MM.1S (cell line): ENCODE results near the gene CASZ1.

ENCODE experiments used
- DNase-seq: peaks from one replicate; pipeline ENCODE4 v3.0.0-alpha.2; 2015
- H2AFZ ChIP-seq: fragments of 300-600 bp; sonication (generic); 2 replicates; pipeline ENCODE4 v1.6.0; 2016; ENCODE audit warnings: antibody characterized with exemption, low read length
- H3F3A ChIP-seq: fragments of 300-600 bp; sonication (generic); 2 replicates; pipeline ENCODE4 v1.6.1; 2016; ENCODE audit warnings: mild to moderate bottlenecking, antibody characterized with exemption, low read length, moderate library complexity, mixed read lengths; ENCODE audit not compliant: insufficient read depth
- H3K27ac ChIP-seq: fragments of 300-600 bp; sonication (generic); 2 replicates; pipeline ENCODE4 v1.5.1; 2016; ENCODE audit warnings: mild to moderate bottlenecking, low read length
- H3K27me3 ChIP-seq: fragments of 300-600 bp; sonication (generic); replicated peaks from 2 replicates; pipeline ENCODE4 v1.6.0; 2016; ENCODE audit warnings: low read length; ENCODE audit not compliant: insufficient read depth
- H3K36me3 ChIP-seq: fragments of 300-600 bp; sonication (generic); replicated peaks from 2 replicates; pipeline ENCODE4 v1.6.1; 2016; ENCODE audit warnings: mild to moderate bottlenecking, low read length, mixed read lengths; ENCODE audit not compliant: insufficient read depth
- H3K4me1 ChIP-seq: fragments of 300-600 bp; sonication (generic); 2 replicates; pipeline ENCODE4 v1.6.1; 2016; ENCODE audit warnings: low read length, mixed read lengths
- H3K4me2 ChIP-seq: fragments of 300-600 bp; sonication (generic); 2 replicates; pipeline ENCODE4 v1.6.0; 2016; ENCODE audit warnings: low read depth, low read length
- H3K4me3 ChIP-seq: fragments of 300-600 bp; sonication (generic); 2 replicates; pipeline ENCODE4 v1.5.1; 2016; ENCODE audit warnings: low read length, mixed read lengths
- H3K79me2 ChIP-seq: fragments of 300-600 bp; sonication (generic); 2 replicates; pipeline ENCODE4 v1.6.1; 2016; ENCODE audit warnings: mixed run types, low read length, mixed read lengths
- H3K9ac ChIP-seq: fragments of 300-600 bp; sonication (generic); 2 replicates; pipeline ENCODE4 v1.6.1; 2016; ENCODE audit warnings: low read length, mixed read lengths
- H3K9me2 ChIP-seq: fragments of 300-600 bp; sonication (generic); replicated peaks from 2 replicates; pipeline ENCODE4 v1.6.1; 2016; ENCODE audit warnings: mild to moderate bottlenecking, low read length, mixed read lengths; ENCODE audit not compliant: insufficient read depth
- H3K9me3 ChIP-seq: fragments of 300-600 bp; sonication (generic); replicated peaks from 2 replicates; pipeline ENCODE4 v1.6.1; 2016; ENCODE audit warnings: mild to moderate bottlenecking, low read length, mixed read lengths; ENCODE audit not compliant: insufficient read depth
- H4K20me1 ChIP-seq: fragments of 300-600 bp; sonication (generic); 2 replicates; pipeline ENCODE4 v1.6.1; 2016; ENCODE audit warnings: mild to moderate bottlenecking, low read length, moderate library complexity, mixed read lengths; ENCODE audit not compliant: insufficient read depth
- CTCF ChIP-seq: fragments of 300-600 bp; sonication (generic); IDR thresholded peaks from 2 replicates; pipeline ENCODE4 v1.5.1; 2016; ENCODE audit warnings: antibody characterized with exemption, low read length, mixed read lengths
- EZH2 ChIP-seq: fragments of 300-600 bp; sonication (generic); optimal IDR thresholded peaks from 2 replicates; pipeline ENCODE3; 2017; ENCODE audit warnings: low read depth, mild to moderate bottlenecking, antibody characterized with exemption, low read length, mixed read lengths
- EZH2phosphoT487 ChIP-seq: fragments of 300-600 bp; sonication (generic); IDR thresholded peaks from 2 replicates; pipeline ENCODE4 v1.6.1; 2018; ENCODE audit warnings: antibody characterized with exemption, low read length

CASZ1 gene

DNA sequence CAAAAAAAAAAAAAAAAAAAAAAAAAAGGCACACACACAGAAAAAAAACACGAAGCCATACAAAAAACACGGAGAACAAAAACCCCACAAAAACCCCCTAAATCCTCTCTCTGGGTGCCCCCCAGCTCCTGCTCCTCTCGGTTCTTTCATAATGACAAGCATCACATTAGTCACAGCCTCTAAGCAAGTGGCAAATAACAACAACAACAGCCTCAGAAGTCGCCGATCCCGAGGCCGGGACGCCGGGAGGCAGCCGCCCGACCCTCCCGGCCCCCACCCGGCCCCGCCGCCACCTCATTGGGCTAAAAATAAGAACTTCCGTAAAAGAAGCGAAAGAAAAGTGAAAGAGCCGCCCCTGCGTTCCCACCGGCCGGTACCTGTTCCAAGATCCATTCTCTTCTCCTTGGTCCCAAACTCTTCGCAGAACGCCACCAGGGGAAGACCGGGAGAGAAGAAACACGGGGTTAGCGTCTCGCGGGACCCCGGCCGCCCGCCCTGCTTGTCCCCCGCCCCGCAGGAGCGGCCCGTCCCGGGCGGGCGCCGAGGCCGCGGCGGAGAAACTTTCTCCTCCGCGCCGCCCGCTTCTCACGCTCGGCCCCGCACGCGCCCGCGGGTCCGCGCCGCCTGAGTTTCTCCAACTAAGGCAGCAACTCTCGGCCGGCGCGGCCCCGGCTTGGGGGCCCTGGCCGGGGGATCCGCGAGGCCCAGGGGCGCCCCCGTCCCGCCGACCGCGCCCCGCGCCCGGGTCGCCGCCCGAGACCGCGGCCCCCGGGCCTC, 102.8 kb downstream of the CASZ1 start:
- H3K9me3 ChIP-seq, result no peaks in the 10 kb centered on the region
- H3K4me2 ChIP-seq, result peak overlapping the region; percentile 73
- H4K20me1 ChIP-seq, result peaks cover 4% of the 10 kb centered on the region; the same call in 1 of the 2 replicates
- no peak overlapping the region for H2AFZ ChIP-seq
- peaks cover 79% of the 10 kb centered on the region for H3K27me3 ChIP-seq
- no peaks in the 10 kb centered on the region for H3K36me3 ChIP-seq
- DNase-seq, result no peak
- H3K27ac ChIP-seq, result no peak overlapping the region
- no peak overlapping the region for H3K9ac ChIP-seq
- no peaks in the 10 kb centered on the region for H3F3A ChIP-seq
- TF ChIP-seq EZH2phosphoT487 (no peak), EZH2 (no peak), CTCF (no peak)
- peak overlapping the region; percentile 60 for H3K4me3 ChIP-seq
- no peaks in the 10 kb centered on the region for H3K9me2 ChIP-seq
- no peaks in the 10 kb centered on the region for H3K4me1 ChIP-seq
- H3K79me2 ChIP-seq, result no peaks in the 10 kb centered on the region

DNA sequence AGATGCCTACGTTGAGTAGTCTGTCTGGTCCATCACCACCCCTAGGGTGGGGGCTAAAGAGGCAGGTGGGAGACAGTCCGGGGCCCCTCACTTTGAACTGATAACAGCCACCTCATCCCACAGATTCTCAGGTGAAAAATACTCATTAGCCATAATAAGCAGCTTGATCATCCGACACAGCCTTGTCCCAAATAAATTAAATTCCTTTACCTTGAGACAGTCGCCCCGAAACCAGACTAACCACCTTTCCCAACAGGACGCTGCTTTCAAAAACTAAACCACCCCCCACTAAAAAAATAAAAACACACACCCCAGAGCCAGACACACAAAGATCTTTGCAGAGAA, 103.3 kb downstream of the CASZ1 start:
- TF ChIP-seq EZH2, result no peak
- TF ChIP-seq CTCF, result no peak
- no peak for TF ChIP-seq EZH2phosphoT487
- Histone ChIP-seq H3K79me2 (no peaks in the 10 kb centered on the region), H3K27me3 (peaks cover 79% of the 10 kb centered on the region), H3K4me1 (no peaks in the 10 kb centered on the region), H3F3A (no peaks in the 10 kb centered on the region), H3K27ac (no peak overlapping the region), H3K4me2 (peak overlapping the region; percentile 73; the same call in 1 of the 2 replicates), H3K9ac (no peak overlapping the region), H4K20me1 (peaks cover 4% of the 10 kb centered on the region; the same call in 1 of the 2 replicates), H3K4me3 (peak overlapping the region; percentile 60), H2AFZ (no peak overlapping the region), H3K36me3 (no peaks in the 10 kb centered on the region), H3K9me3 (no peaks in the 10 kb centered on the region), H3K9me2 (no peaks in the 10 kb centered on the region)
- no peak for DNase-seq

- no peaks in the 10 kb centered on the region for H3K79me2 ChIP-seq
- H3K27ac ChIP-seq, result no peak overlapping the region
- H3K4me2 ChIP-seq, result no peak overlapping the region
- no peaks in the 10 kb centered on the region for H3K9me2 ChIP-seq
- H3F3A ChIP-seq, result no peaks in the 10 kb centered on the region
- peaks cover 79% of the 10 kb centered on the region for H3K27me3 ChIP-seq
- H3K9me3 ChIP-seq, result no peaks in the 10 kb centered on the region
- DNase-seq, result peak; percentile 56
- H3K4me1 ChIP-seq, result no peaks in the 10 kb centered on the region
- H2AFZ ChIP-seq, result no peak overlapping the region
- H4K20me1 ChIP-seq, result peaks cover 4% of the 10 kb centered on the region; the same call in 1 of the 2 replicates
- H3K9ac ChIP-seq, result no peak overlapping the region
- no peak for TF ChIP-seq EZH2phosphoT487
- TF ChIP-seq CTCF, result peak; percentile 59
- H3K4me3 ChIP-seq, result no peak overlapping the region
- H3K36me3 ChIP-seq, result no peaks in the 10 kb centered on the region
Observed at GRCh38 chr1:10692401-10693021, 103.9 kb downstream of the CASZ1 start.
